Activated CD4-positive, alpha-beta T cell treated with anti-CD3 and anti-CD28 coated beads for 4 hours (primary cell): Measurements from ENCODE around the gene FAT4.

Experiments used
- DNase-seq, 2 donors: peaks; one replicate each; pipeline ENCODE4 v3.0.0-alpha.2; 2020

The FAT4 gene

GRCh38 chr4:125316791-125317524 lies 2.2 kb downstream of the FAT4 start:
- no peak for DNase-seq

- no peak for DNase-seq
These were observed 2.7 kb downstream of the FAT4 start for GRCh38 chr4:125317525-125317877.

- DNase-seq, result no peak
These were observed 4.6 kb downstream of the FAT4 start for GRCh38 chr4:125319311-125319710.

GRCh38 chr4:125321709-125322365 lies 7.1 kb downstream of the FAT4 start:
- DNase-seq, result no peak

GRCh38 chr4:125322366-125322730 lies 7.6 kb downstream of the FAT4 start:
- no peak for DNase-seq

GRCh38 chr4:125323654-125324053 lies 8.9 kb downstream of the FAT4 start:
- no peak for DNase-seq

GRCh38 chr4:125325733-125326132 lies 11.0 kb downstream of the FAT4 start:
- no peak for DNase-seq

- no peak for DNase-seq
These were observed 16.4 kb downstream of the FAT4 start for GRCh38 chr4:125331116-125331515.

- no peak for DNase-seq
These were observed 20.2 kb downstream of the FAT4 start for GRCh38 chr4:125334926-125335325.

GRCh38 chr4:125338814-125339213 lies 24.1 kb downstream of the FAT4 start:
- no peak for DNase-seq

GRCh38 chr4:125344198-125344597 lies 29.4 kb downstream of the FAT4 start:
- no peak for DNase-seq

GRCh38 chr4:125346616-125347015 lies 31.9 kb downstream of the FAT4 start:
- DNase-seq, result no peak

- no peak for DNase-seq
These were observed 35.8 kb downstream of the FAT4 start for GRCh38 chr4:125350470-125351135.

- no peak for DNase-seq
These were observed 37.8 kb downstream of the FAT4 start for GRCh38 chr4:125352521-125352920.

GRCh38 chr4:125353131-125353530 lies 38.4 kb downstream of the FAT4 start:
- no peak for DNase-seq

GRCh38 chr4:125355791-125356190 lies 41.0 kb downstream of the FAT4 start:
- DNase-seq, result no peak

- DNase-seq, result no peak
These were observed 42.9 kb downstream of the FAT4 start for GRCh38 chr4:125357675-125358074.

GRCh38 chr4:125358453-125358852 lies 43.7 kb downstream of the FAT4 start:
- DNase-seq, result no peak

- no peak for DNase-seq
These were observed 44.6 kb downstream of the FAT4 start for GRCh38 chr4:125359363-125359762.

GRCh38 chr4:125359960-125360634 lies 45.3 kb downstream of the FAT4 start:
- no peak for DNase-seq

- no peak for DNase-seq
These were observed 46.0 kb downstream of the FAT4 start for GRCh38 chr4:125360727-125361126.
